Esophagus mucosa (tissue), 1 donor: ENCODE results near the gene TRMT10B. TPM values are rescaled to one million over a fixed set of nuclear protein-coding genes. Genes with fewer than 3 reads are reported as not detected.
"Not testable (repeated sequence)": the region's sequence is repeated elsewhere in the genome, so short reads cannot be mapped to it uniquely, and the experiment has no call there.

Experiments
- ATAC-seq: fragments of 200-7000 bp; cut with Tn5 transposase; one replicate; pipeline ENCODE4 v1.9.1; 2020
- total RNA-seq: library from RNA; stranded (reverse); gene quantifications from one replicate; pipeline ENCODE4 v1.2.4, GENCODE V29; 2023
- donor health status: DM: yes; HTN: yes; CAD: no.

The TRMT10B gene
- total RNA-seq, 1 donor from 2014 or later: 4.5 TPM

- ATAC-seq: not testable (repeated sequence)
Measured at GRCh38 chr9:37751704-37752103, 1.9 kb upstream of the TRMT10B start.

GRCh38 chr9:37752112-37752511 lies 1.5 kb upstream of the TRMT10B start:
- not testable (repeated sequence) for ATAC-seq

GRCh38 chr9:37752642-37753488 lies 740 bp upstream of the TRMT10B start:
- no peak for ATAC-seq

- ATAC-seq: peak; percentile 64
Measured at GRCh38 chr9:37758747-37759146, 5.1 kb downstream of the TRMT10B start.

GRCh38 chr9:37760416-37761161 lies 7.0 kb downstream of the TRMT10B start:
- peak; percentile 49 for ATAC-seq

GRCh38 chr9:37761511-37761910 lies 7.9 kb downstream of the TRMT10B start:
- peak; percentile 52 for ATAC-seq

- ATAC-seq: not testable (repeated sequence)
Measured at GRCh38 chr9:37765263-37765662, 11.7 kb downstream of the TRMT10B start.

GRCh38 chr9:37769306-37769705 lies 15.7 kb downstream of the TRMT10B start:
- no peak for ATAC-seq

- no peak for ATAC-seq
Measured at GRCh38 chr9:37769995-37770394, 16.4 kb downstream of the TRMT10B start.

GRCh38 chr9:37775216-37775919 lies 21.8 kb downstream of the TRMT10B start:
- ATAC-seq: no peak

GRCh38 chr9:37776328-37776727 lies 22.7 kb downstream of the TRMT10B start:
- no peak for ATAC-seq

- peak; percentile 66 for ATAC-seq
Measured at GRCh38 chr9:37778534-37778933, 24.9 kb downstream of the TRMT10B start.

GRCh38 chr9:37784291-37784615 lies 30.6 kb downstream of the TRMT10B start:
- ATAC-seq: peak; percentile 40

- peak; percentile 94 for ATAC-seq
Measured at GRCh38 chr9:37784616-37785483, 31.2 kb downstream of the TRMT10B start, which contains the start of gene EXOSC3. Gene EXOSC3, minus strand, starts transcription at chr9:37785064. Its CDS starts 20 bp downstream, at chr9:37785044.

GRCh38 chr9:37787059-37787458 lies 33.5 kb downstream of the TRMT10B start:
- no peak for ATAC-seq

- ATAC-seq: no peak
Measured at GRCh38 chr9:37788332-37788731, 34.7 kb downstream of the TRMT10B start.

- no peak for ATAC-seq
Measured at GRCh38 chr9:37790096-37790495, 36.5 kb downstream of the TRMT10B start.

- ATAC-seq: no peak
Measured at GRCh38 chr9:37792122-37792521, 38.5 kb downstream of the TRMT10B start.

- ATAC-seq: no peak
Measured at GRCh38 chr9:37796232-37796631, 42.6 kb downstream of the TRMT10B start.

GRCh38 chr9:37798677-37799076 lies 45.1 kb downstream of the TRMT10B start:
- no peak for ATAC-seq

GRCh38 chr9:37800631-37801286 lies 47.2 kb downstream of the TRMT10B start, which contains the start of gene DCAF10:
Gene DCAF10, plus strand, starts transcription at chr9:37800797. Its CDS starts 70 bp downstream, at chr9:37800867.
- peak; percentile 94 for ATAC-seq
